ENCODE data around the gene KLHL11. TPM values are rescaled to one million over a fixed set of nuclear protein-coding genes. Genes with fewer than 3 reads are reported as not detected.
"Not testable (repeated sequence)": the region's sequence is repeated elsewhere in the genome, so short reads cannot be mapped to it uniquely, and the experiment has no call there.

The KLHL11 gene
- total RNA-seq, 2 donors from 2014 or later = 13.3 to 15.9 TPM

GRCh38 chr17:41848788-41849187 is 16.4 kb downstream of the KLHL11 start:
- Histone ChIP-seq H3K27me3 (ENCODE audit: control insufficient read depth, insufficient read depth, low read length, poor library complexity, severe bottlenecking) (no peaks in the 10 kb centered on the region), H3K9me3 (ENCODE audit: control insufficient read depth, low read length) (no peaks in the 10 kb centered on the region), H3K27ac (ENCODE audit: low read depth, low read length) (no peak overlapping the region), H3K36me3 (ENCODE audit: control insufficient read depth, insufficient read depth, low read length) (peaks cover 11% of the 10 kb centered on the region), H3K4me1 (ENCODE audit: control insufficient read depth, insufficient read depth, low read length) (no peaks in the 10 kb centered on the region), H3K4me3 (ENCODE audit: low read length) (no peak overlapping the region), H3K9ac (ENCODE audit: extremely low read depth, low read length, poor library complexity, severe bottlenecking) (no peak overlapping the region)
- no peak for DNase-seq
- Mint-ChIP-seq H3K27ac (no peak overlapping the region), H3K9me3 (no peaks in the 10 kb centered on the region), H3K27me3 (ENCODE audit: insufficient read depth) (no peaks in the 10 kb centered on the region), H3K4me3 (no peak overlapping the region), H3K36me3 (ENCODE audit: low read depth) (peaks cover 7% of the 10 kb centered on the region), H3K4me1 (no peaks in the 10 kb centered on the region)
- 92 to 96% methylated on average over 2 to 4 of the region's 4 CpGs for WGBS, 2 experiments (ENCODE audit: insufficient coverage in 1 of 2, insufficient read length in 1 of 2)
- no peak for TF ChIP-seq CTCF (conservative IDR thresholded peaks at IDR 0.05)

GRCh38 chr17:41844971-41845370 is 20.3 kb downstream of the KLHL11 start:
- Mint-ChIP-seq H3K27me3 (ENCODE audit: insufficient read depth) (no peaks in the 10 kb centered on the region), H3K36me3 (ENCODE audit: low read depth) (no peaks in the 10 kb centered on the region), H3K27ac (no peak overlapping the region), H3K9me3 (no peaks in the 10 kb centered on the region), H3K4me1 (no peaks in the 10 kb centered on the region), H3K4me3 (no peak overlapping the region)
- Histone ChIP-seq H3K36me3 (ENCODE audit: control insufficient read depth, insufficient read depth, low read length) (peaks cover 3% of the 10 kb centered on the region), H3K4me3 (ENCODE audit: low read length) (no peak overlapping the region), H3K27ac (ENCODE audit: low read depth, low read length) (no peak overlapping the region), H3K9ac (ENCODE audit: extremely low read depth, low read length, poor library complexity, severe bottlenecking) (no peak overlapping the region), H3K4me1 (ENCODE audit: control insufficient read depth, insufficient read depth, low read length) (no peaks in the 10 kb centered on the region), H3K9me3 (ENCODE audit: control insufficient read depth, low read length) (no peaks in the 10 kb centered on the region), H3K27me3 (ENCODE audit: control insufficient read depth, insufficient read depth, low read length, poor library complexity, severe bottlenecking) (no peaks in the 10 kb centered on the region)
- 88 to 100% methylated on average over 4 to 6 of the region's 6 CpGs for WGBS, 2 experiments (ENCODE audit: insufficient coverage in 1 of 2, insufficient read length in 1 of 2)
- no peak for DNase-seq
- no peak for TF ChIP-seq CTCF (conservative IDR thresholded peaks at IDR 0.05)

GRCh38 chr17:41840781-41841180 is 24.4 kb downstream of the KLHL11 start:
- H3K9me3 ChIP-seq (ENCODE audit: control insufficient read depth, low read length); H3K9me3 Mint-ChIP-seq; H3K4me3 Mint-ChIP-seq; H3K4me1 Mint-ChIP-seq; H3K4me3 ChIP-seq (ENCODE audit: low read length); H3K4me1 ChIP-seq (ENCODE audit: control insufficient read depth, insufficient read depth, low read length); H3K36me3 ChIP-seq (ENCODE audit: control insufficient read depth, insufficient read depth, low read length); H3K27ac ChIP-seq (ENCODE audit: low read depth, low read length); DNase-seq; H3K27ac Mint-ChIP-seq; H3K36me3 Mint-ChIP-seq (ENCODE audit: low read depth); H3K27me3 ChIP-seq (ENCODE audit: control insufficient read depth, insufficient read depth, low read length, poor library complexity, severe bottlenecking); H3K9ac ChIP-seq (ENCODE audit: extremely low read depth, low read length, poor library complexity, severe bottlenecking): not testable (repeated sequence)
- peaks cover 13% of the 10 kb centered on the region for H3K27me3 Mint-ChIP-seq (ENCODE audit: insufficient read depth)
- WGBS, 2 experiments (ENCODE audit: insufficient coverage in 1 of 2, insufficient read length in 1 of 2) = 95% methylated on average over 6 of the region's 6 CpGs

GRCh38 chr17:41839448-41839847 is 25.8 kb downstream of the KLHL11 start:
- H3K4me3 ChIP-seq (ENCODE audit: low read length); H3K4me1 ChIP-seq (ENCODE audit: control insufficient read depth, insufficient read depth, low read length); H3K36me3 Mint-ChIP-seq (ENCODE audit: low read depth); H3K27ac Mint-ChIP-seq; H3K27me3 ChIP-seq (ENCODE audit: control insufficient read depth, insufficient read depth, low read length, poor library complexity, severe bottlenecking); H3K9me3 Mint-ChIP-seq; H3K4me1 Mint-ChIP-seq; H3K9ac ChIP-seq (ENCODE audit: extremely low read depth, low read length, poor library complexity, severe bottlenecking); H3K36me3 ChIP-seq (ENCODE audit: control insufficient read depth, insufficient read depth, low read length); H3K27ac ChIP-seq (ENCODE audit: low read depth, low read length); DNase-seq; H3K4me3 Mint-ChIP-seq; H3K9me3 ChIP-seq (ENCODE audit: control insufficient read depth, low read length): not testable (repeated sequence)
- WGBS, 2 experiments (ENCODE audit: insufficient coverage in 1 of 2, insufficient read length in 1 of 2) = 100% methylated on average over 2 of the region's 2 CpGs
- H3K27me3 Mint-ChIP-seq (ENCODE audit: insufficient read depth) = peaks cover 13% of the 10 kb centered on the region
